GM15510 (cell line): Measurements from ENCODE around the gene MTRFR.

ENCODE experiments used
- POLR2A ChIP-seq: IDR thresholded peaks from 3 replicates; pipeline ENCODE4 v1.6.1; 2011; ENCODE audit warnings: borderline replicate concordance; ENCODE audit not compliant: insufficient read length; ENCODE audit errors: extremely low read depth

MTRFR gene

DNA sequence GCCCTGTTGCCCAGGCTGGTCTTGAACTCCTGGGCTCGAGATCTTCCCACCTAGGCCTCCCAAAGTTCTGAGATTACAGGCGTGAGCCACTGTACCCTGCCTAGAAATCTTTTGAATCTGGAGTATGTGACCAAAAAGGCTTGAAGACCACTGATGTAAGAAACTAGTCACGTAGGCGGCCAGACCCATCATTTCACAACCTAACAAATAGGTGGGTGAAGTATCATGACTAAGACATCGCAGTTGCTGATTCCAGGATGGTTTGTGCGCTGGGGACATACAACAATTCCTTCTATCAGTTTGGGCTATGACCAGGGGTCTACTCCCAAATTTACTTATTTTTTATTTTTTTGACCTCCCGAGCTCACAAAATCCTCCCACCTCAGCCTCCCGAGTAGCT lies 50.2 kb downstream of the MTRFR start:
- TF ChIP-seq POLR2A, result no peak

DNA sequence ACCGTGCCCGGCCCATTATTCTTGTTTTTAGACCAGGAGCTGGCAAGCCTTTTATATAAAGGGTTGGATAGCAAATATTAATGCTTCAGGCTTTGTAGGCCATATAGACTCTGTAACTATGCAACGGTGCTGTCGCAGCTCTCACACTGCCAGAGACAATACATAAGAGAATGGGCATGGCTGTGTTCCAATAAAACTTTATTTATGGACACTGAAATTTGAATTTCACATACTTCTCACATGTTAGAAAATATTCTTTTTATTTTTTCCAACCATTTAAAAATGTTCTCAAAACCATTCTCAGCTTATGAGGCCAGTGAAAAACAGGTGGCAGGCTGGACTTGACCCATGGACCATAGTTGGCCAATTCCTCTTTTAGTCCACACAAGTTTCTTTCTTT lies 51.4 kb downstream of the MTRFR start:
- no peak for TF ChIP-seq POLR2A

DNA sequence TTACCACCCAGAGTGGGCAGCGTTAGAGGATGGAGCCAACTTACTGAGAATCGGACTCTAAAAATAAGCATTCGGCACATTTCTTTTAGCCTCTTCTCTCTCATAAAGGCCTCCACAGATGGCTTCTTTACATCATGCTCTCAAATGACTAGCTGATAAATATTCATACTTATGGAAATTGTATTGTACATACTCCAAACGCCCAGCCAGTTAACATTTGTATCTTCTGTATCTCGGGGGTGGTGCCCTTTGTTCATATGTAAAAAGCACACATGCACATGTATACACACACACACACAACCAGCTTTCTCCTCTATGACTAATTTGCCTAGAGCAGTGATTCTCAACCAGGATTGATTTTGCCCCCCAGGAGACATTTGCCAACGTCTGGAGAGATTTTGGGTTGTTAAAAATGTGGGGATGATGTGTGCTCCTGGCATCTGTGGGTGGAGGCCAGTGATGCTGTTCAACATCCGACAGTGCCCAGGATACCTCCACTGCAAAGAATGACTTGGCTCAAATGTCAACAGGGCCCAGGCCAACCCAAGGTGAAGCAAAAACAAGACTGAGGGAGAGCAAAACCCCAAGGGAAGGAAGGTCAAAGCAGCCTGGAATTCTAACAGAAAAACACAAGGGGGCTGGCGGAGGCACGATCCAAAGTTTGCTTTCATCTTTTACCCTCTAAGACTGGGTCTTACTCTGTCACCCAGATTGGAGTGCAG lies 53.6 kb downstream of the MTRFR start:
- no peak for TF ChIP-seq POLR2A

DNA sequence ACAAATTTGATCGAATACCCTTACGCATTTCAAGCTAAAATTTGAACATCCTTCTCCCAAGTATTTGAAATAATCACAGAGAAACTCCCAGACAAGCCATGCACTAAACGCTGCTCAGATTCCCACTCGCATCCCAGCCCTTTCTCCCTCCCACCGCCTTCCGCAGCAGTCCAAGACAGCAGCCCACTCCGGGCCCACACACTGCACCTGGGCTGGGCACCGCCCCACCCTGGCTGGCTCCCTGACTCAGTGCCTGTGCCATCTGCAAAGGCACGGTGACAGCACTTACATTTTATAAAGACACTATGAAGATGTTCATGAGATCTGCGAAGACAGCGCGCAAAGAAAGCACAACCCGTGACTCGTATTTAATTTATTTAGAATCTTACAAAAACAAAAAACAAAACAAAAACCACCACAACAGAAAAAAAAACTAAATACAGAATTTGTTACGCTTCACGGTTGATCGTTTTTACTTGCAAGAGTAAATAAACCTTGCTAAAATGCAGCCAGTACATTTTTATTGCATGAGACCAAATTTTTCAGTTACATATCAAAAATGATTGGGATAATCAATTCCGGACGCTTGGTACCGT lies 55.6 kb downstream of the MTRFR start:
- no peak for TF ChIP-seq POLR2A

DNA sequence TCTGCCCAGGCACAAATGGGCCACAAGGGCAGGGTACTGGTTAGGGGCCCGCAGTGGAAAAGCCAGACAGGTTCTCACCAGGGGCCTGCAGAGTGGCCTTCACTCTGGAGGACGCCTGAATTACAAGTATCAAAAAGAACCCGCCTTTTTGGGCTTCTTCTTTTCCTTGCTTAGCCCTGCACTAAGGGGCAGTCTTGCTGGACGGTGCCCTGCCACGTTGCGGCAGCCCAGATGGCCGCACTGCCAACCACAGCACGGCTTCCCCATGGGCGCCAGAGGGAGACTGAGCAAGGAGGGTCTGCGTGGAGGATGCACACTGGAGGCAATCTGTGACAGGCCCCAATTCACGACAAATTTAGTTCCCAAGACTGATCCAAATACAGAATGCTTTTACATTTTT lies 56.7 kb downstream of the MTRFR start:
- TF ChIP-seq POLR2A, result no peak

DNA sequence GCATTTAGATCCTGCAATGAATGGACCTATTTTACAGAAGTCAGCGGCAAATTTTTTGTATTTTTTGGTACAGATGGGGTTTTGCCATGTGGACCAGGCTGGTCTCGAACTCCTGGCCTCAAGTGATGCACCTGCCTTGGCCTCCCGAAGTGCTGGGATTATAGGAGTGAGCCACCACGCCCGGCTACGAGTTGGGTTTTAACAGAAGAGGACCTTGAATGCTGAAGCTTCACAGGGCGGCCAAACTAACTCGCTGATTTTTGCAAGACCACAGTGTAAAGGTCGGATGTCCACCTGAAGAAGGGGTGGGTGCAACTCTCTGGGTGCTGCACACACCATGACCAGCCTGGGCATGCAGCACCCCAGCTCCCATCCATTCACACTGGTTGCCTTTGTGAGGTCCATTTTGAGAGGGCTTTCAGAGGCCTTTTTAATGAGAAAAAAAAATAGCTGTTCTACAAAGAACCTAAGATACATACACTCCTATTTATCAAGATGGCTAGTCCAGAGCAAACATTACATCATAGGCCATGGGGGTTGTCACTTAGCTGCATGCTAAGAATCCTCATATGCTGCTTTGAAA lies 60.0 kb downstream of the MTRFR start:
- TF ChIP-seq POLR2A, result no peak

DNA sequence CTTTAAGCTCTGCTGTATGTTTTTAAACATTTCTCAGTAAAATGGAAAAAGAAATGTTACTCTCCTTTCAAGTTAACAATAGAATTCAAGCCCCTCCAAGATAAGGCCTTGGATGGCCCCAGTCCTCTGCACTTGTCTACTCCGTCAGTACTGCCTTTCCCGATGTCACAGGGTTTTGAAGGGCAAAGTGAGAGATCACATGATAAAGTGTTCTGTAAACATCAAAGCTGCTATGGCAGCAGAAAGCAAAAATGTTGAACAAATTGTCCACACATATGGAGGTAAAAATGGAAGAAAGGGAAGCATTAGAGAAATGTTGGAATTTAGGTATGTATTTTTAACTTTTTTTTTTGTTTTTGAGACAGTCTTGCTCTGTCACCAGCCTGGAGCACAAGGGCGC lies 71.9 kb downstream of the MTRFR start:
- no peak for TF ChIP-seq POLR2A

DNA sequence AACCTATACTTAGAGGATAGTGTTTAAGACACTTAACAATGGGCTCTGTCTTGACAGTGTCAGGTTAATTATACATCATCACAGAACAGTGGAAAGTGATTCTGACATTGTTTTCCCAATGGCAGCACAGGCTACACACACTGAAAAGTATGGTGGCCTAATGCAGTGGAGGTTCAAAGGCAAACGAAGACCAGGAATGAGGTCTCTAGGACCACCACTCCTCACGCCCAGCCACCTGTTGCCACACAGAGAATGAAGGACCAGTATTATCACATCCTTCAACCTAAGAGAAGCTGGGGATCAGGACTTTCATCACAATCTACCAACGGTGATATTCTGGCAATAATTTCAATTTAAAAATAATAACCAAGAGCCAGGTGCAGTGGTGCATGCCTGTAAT lies 73.0 kb downstream of the MTRFR start:
- no peak for TF ChIP-seq POLR2A
